Sigmoid colon (tissue), 4 donors: ENCODE results near the gene TBC1D8.

Experiments
- CTCF ChIP-seq, 4 experiments: fragments of 450-650 bp in 3 of 4; fragments of 200-600 bp in 1 of 4; IDR thresholded peaks; one replicate each; pipeline ENCODE4 v1.5.1; 2016 to 2019; ENCODE audit warnings: antibody characterized with exemption in 4 of 4, mild to moderate bottlenecking in 3 of 4, moderate library complexity in 2 of 4
- EP300 ChIP-seq, 4 donors: sonication (generic); formaldehyde crosslinking; IDR thresholded peaks; one replicate each; pipeline ENCODE4 v1.6.1; 2017; ENCODE audit warnings: antibody characterized with exemption in 4 of 4
- POLR2A ChIP-seq, 2 donors: fragments of 450-650 bp; IDR thresholded peaks; one replicate each; pipeline ENCODE4 v1.6.1; 2016; ENCODE audit warnings: antibody characterized with exemption in 2 of 2, mild to moderate bottlenecking in 2 of 2, moderate library complexity in 2 of 2
- POLR2AphosphoS5 ChIP-seq, 4 donors: sonication (generic); formaldehyde crosslinking; IDR thresholded peaks; one replicate each; pipeline ENCODE4 v1.6.1; 2017; ENCODE audit warnings: antibody characterized with exemption in 4 of 4

- TF ChIP-seq CTCF (IDR thresholded peaks at IDR 0.05) (no peak), POLR2A (IDR thresholded peaks at IDR 0.05) (no peak), EP300 (IDR thresholded peaks at IDR 0.05) (no peak), POLR2AphosphoS5 (IDR thresholded peaks at IDR 0.05) (no peak)
Observed at GRCh38 chr2:101135412-101136296, 15.5 kb downstream of the TBC1D8 start.
